Large intestine (tissue), 3 donors: ENCODE measurements around the gene GATAD1. TPM values are rescaled to one million over a fixed set of nuclear protein-coding genes. Genes with fewer than 3 reads are reported as not detected.
"Not testable (repeated sequence)": the region's sequence is repeated elsewhere in the genome, so short reads cannot be mapped to it uniquely, and the experiment has no call there.

Experiments used
- DNase-seq, 2 donors: peaks; one replicate each; pipeline versions ENCODE4 v3.0.0 to v3.0.0-alpha.2; 2013
- H3K27ac ChIP-seq: one replicate; pipeline ENCODE4 v1.5.1; 2013; ENCODE audit warnings: low read length
- H3K27me3 ChIP-seq: 2 replicates; pipeline ENCODE4 v1.6.1; 2013; ENCODE audit warnings: low read length; ENCODE audit not compliant: control insufficient read depth, insufficient read depth
- H3K36me3 ChIP-seq: 2 replicates; pipeline ENCODE4 v1.6.1; 2013; ENCODE audit warnings: low read length; ENCODE audit not compliant: control insufficient read depth, insufficient read depth
- H3K4me1 ChIP-seq: one replicate; pipeline ENCODE4 v1.6.1; 2013; ENCODE audit warnings: low read length; ENCODE audit not compliant: control insufficient read depth, insufficient read depth
- H3K4me3 ChIP-seq: one replicate; pipeline ENCODE4 v1.5.1; 2013; ENCODE audit warnings: low read length
- H3K9me3 ChIP-seq: one replicate; pipeline ENCODE4 v1.6.1; 2013; ENCODE audit warnings: mild to moderate bottlenecking, low read depth, low read length, moderate library complexity; ENCODE audit not compliant: control insufficient read depth
- WGBS: methylation state at CpG from one replicate; pipeline ENCODE4 v1.1.5; 2013; ENCODE audit warnings: low lambda C conversion rate; ENCODE audit not compliant: insufficient coverage; 5-methylcytosine and 5-hydroxymethylcytosine counted together
- polyA plus RNA-seq: library from polyadenylated mRNA; unstranded; fragments of 120-200 nt; gene quantifications from one replicate; pipeline ENCODE4 v1.2.1, GENCODE V29; 2013

The GATAD1 gene
- polyA plus RNA-seq, 1 donor = 77.0 TPM

DNA sequence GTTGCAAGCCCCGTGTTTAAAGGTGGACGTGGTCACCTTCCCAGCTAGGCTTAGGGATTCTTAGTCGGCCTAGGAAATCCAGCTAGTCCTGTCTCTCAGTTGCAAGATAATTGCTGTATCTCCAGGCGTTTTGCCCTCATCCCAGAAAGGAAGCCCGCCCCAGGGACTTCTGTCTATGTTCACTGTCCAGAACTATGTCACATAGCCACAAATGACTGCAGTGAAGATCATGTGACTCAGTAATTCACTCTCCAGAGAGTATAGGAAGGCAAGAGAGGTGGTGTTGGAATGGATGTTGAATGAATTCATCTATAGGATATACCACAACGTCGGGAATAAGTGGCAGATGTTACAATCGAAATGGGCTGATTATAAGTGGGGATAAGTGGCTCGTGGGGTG is 30.8 kb downstream of the GATAD1 start:
- peaks cover 4% of the 10 kb centered on the region for H3K36me3 ChIP-seq
- no peaks in the 10 kb centered on the region for H3K4me1 ChIP-seq
- 100% methylated on average over 1 of the region's 9 CpGs for WGBS
- H3K27me3 ChIP-seq = no peaks in the 10 kb centered on the region
- H3K27ac ChIP-seq = no peak overlapping the region
- H3K4me3 ChIP-seq = no peak overlapping the region
- no peaks in the 10 kb centered on the region for H3K9me3 ChIP-seq
- DNase-seq = no peak

DNA sequence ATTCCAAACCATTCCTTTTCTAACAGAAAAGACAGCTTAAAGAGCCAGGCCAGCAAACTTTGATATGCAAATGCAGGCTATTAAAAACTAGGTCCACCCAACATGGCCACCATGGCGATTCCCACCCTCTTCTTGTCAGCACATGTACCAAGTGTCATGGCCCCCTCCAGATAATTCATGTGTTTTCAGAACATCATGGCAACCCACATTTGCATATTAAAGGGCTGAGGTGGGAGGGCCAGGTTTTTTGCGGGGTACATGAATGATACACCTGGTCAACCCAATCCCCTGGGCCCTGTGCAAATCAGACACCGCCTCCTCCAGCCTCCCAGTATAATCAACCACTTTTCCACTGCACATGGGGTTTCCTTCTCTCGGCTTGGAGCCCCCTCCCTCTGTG is 31.4 kb downstream of the GATAD1 start:
- Histone ChIP-seq H3K36me3 (peaks cover 4% of the 10 kb centered on the region), H3K27me3 (no peaks in the 10 kb centered on the region), H3K4me1 (no peaks in the 10 kb centered on the region), H3K4me3 (no peak overlapping the region), H3K9me3 (no peaks in the 10 kb centered on the region), H3K27ac (no peak overlapping the region)
- DNase-seq = no peak
- WGBS = no CpG with 5 or more reads among the region's 4 CpGs

DNA sequence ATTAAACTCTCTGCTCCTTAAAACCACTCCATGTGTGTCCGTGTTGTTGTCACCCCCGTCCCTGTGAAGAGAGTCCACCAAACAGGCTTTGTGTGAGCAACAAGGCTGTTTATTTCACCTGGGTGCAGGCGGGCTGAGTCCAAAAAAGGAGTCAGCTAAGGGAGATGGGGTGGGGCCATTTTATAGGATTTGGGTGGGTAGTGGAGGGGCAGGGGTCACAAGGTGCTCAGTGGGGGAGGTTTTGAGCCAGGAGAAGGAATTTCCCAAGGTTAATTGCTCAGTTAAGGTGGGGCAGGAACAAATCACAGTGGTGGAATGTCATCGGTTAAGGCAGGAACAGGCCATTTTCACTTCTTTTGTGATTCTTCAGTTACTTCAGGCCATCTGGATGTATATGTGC is 31.9 kb downstream of the GATAD1 start:
- H3K9me3 ChIP-seq, H3K4me1 ChIP-seq, DNase-seq, H3K4me3 ChIP-seq, H3K27me3 ChIP-seq, H3K36me3 ChIP-seq, H3K27ac ChIP-seq: not testable (repeated sequence)
- no CpG with 5 or more reads among the region's 4 CpGs for WGBS

DNA sequence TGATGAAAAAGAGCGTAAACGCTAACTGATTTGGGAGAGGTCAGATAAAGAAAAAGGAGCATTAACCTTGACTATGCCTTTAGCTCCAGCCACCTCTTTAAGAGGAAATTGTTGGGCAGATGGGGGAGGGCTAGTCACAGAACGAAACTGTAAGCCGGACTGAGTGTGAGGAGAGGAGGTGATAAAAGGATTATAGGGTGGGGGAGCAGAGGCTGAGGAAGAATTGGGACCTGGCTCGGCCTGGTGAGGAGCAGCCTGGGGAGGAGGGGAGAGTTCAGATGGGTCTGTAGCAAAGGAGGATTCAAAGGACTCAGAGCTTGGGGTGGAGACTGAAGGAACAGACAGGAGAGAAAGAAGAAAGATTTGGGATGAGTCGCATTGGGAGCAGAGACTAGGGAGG is 36.3 kb downstream of the GATAD1 start:
- not testable (repeated sequence) for H3K27me3 ChIP-seq, H3K4me3 ChIP-seq, DNase-seq, H3K4me1 ChIP-seq, H3K9me3 ChIP-seq, H3K27ac ChIP-seq
- peaks cover 20% of the 10 kb centered on the region for H3K36me3 ChIP-seq
- WGBS = no CpG with 5 or more reads among the region's 6 CpGs

DNA sequence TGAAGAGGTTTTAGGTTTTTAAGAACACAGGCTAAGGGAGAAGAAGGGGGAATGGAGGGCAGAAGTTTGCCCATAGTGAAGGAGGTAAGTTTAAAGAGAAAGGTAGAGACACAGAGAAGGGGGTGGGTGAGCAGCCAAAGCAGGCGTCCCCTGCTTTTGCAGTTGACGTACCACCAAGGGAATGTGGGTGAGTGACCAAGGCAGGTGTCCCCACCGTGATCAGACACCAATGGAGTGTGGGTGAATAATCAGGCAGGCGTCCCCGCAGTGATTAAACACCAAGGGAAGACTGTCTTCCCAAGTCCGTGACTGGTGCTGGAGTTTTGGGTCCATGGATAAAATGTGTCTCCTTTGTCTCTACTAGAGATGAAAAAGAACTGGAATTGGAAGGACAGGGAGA is 36.9 kb downstream of the GATAD1 start:
- H3K36me3 ChIP-seq = peaks cover 26% of the 10 kb centered on the region
- H3K9me3 ChIP-seq, DNase-seq, H3K27me3 ChIP-seq, H3K4me3 ChIP-seq, H3K4me1 ChIP-seq, H3K27ac ChIP-seq: not testable (repeated sequence)
- WGBS = no CpG with 5 or more reads among the region's 6 CpGs

DNA sequence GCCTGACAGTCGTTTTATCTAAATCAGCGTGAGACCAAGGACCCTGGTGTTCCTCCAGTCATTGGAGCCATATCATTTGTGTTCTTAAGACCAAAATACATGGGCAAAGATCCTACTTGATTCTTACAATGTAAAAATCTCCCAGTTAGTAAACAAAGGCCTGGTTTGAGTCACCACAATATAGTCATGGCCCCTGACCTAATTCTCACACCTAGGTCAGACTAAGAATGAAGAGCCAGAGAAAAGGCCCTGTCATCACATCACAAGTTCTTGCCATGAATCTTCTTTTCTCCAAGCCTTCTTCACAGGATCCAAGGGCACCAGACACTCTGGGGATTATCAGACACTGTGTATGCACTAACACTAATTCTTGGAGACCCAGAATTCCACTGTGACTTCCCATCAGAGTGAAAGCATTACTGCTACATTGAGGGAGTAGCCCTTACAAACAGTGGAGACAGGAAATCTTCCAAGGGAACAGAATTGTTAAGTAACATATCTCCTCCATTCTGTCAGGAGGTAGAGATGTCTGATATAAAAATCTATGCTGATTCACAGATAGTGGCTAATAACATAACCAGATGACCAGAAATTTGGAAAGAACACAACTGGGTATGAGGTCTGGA is 38.1 kb downstream of the GATAD1 start:
- DNase-seq = no peak
- no peaks in the 10 kb centered on the region for H3K4me1 ChIP-seq
- no peaks in the 10 kb centered on the region for H3K27me3 ChIP-seq
- no peak overlapping the region for H3K27ac ChIP-seq
- no peak overlapping the region for H3K4me3 ChIP-seq
- no peaks in the 10 kb centered on the region for H3K9me3 ChIP-seq
- WGBS = no CpG with 5 or more reads among the region's 2 CpGs
- H3K36me3 ChIP-seq = peaks cover 32% of the 10 kb centered on the region

DNA sequence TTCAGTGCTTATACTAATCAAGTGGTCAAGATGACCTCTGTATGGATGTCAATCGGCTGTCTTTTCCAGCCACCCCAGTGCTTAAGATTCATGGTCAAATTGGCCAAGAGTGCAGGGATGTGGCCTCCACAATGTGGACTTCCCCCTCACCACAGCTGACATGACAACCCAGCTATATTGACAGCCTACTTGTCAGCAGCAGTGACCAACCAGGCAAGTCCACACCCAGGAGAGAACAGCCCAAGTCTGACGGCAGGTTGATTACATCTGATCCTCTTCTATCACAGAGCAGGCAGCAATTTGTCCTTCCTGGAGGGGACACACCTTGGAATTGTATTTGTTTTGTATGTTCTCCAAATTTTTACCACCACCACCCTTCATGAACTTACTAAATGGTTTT is 38.7 kb downstream of the GATAD1 start:
- no peaks in the 10 kb centered on the region for H3K9me3 ChIP-seq
- WGBS = no CpG with 5 or more reads among the region's 2 CpGs
- peaks cover 35% of the 10 kb centered on the region for H3K36me3 ChIP-seq
- DNase-seq = no peak
- H3K27ac ChIP-seq = no peak overlapping the region
- no peaks in the 10 kb centered on the region for H3K4me1 ChIP-seq
- no peaks in the 10 kb centered on the region for H3K27me3 ChIP-seq
- no peak overlapping the region for H3K4me3 ChIP-seq

DNA sequence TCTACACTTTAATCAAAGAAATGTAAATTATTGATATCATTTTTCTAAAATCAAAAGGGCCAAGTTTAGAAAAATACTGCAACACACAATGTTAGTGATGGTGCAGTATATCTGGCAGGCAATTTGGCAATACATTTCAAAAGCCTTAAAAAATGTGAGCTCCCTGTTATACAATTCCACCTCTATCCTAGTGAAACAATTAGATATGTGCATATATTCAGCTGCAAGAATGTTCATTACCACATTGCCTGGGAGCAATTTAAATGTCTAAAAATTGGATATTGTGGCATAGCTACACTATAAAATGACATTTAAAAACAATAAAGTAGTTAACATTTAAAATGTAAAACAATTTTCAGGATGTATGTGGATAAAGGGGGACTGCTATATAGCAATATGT is 40.5 kb downstream of the GATAD1 start:
- no peak overlapping the region for H3K4me3 ChIP-seq
- no peaks in the 10 kb centered on the region for H3K27me3 ChIP-seq
- H3K27ac ChIP-seq = no peak overlapping the region
- H3K36me3 ChIP-seq = peaks cover 48% of the 10 kb centered on the region
- H3K9me3 ChIP-seq = no peaks in the 10 kb centered on the region
- no peak for DNase-seq
- no peaks in the 10 kb centered on the region for H3K4me1 ChIP-seq

DNA sequence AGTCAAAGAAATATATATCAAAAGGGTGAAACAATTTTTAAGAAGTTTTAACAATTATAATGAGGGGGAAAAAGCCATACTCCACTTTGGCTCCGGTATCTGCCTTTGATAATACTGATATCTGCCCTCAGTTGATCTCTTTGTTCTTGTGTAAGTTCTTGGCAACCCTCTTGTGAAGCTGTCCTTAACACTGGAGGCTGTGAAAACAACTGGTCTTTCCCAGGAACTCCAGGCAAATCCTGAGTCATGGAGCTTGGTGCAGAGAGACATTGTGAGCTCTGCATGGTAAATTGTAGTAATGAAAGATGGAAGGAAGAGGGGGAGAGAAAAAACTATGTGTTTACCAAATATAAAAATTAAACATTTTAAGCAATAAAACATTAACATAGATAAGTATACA is 42.4 kb downstream of the GATAD1 start:
- Histone ChIP-seq H3K4me3 (no peak overlapping the region), H3K36me3 (peaks cover 61% of the 10 kb centered on the region), H3K27ac (no peak overlapping the region), H3K9me3 (no peaks in the 10 kb centered on the region), H3K4me1 (no peaks in the 10 kb centered on the region), H3K27me3 (no peaks in the 10 kb centered on the region)
- no peak for DNase-seq
- WGBS = no CpG with 5 or more reads among the region's 1 CpG

DNA sequence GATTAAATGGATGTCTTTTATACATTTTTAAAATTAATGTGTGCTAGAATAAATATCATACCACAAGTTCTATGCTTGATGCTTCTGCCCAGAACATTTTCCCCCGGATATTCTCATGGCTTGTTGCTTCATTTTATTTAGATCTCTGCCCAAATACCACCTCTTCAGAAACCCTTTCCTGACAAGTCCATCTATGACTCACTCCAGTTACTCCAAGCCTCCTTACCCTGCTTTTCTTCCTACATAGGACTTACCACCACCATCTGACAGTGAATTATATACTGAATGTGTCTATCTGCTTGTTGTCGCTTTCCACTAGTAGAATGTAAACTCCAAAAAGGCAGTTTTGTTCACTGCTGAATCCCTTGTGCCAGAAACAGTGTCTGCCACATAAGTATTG is 49.6 kb downstream of the GATAD1 start:
- Histone ChIP-seq H3K9me3 (no peaks in the 10 kb centered on the region), H3K4me1 (no peaks in the 10 kb centered on the region), H3K27me3 (no peaks in the 10 kb centered on the region), H3K4me3 (no peak overlapping the region), H3K36me3 (peaks cover 51% of the 10 kb centered on the region), H3K27ac (no peak overlapping the region)
- 100% methylated on average over 1 of the region's 2 CpGs for WGBS
- no peak for DNase-seq

DNA sequence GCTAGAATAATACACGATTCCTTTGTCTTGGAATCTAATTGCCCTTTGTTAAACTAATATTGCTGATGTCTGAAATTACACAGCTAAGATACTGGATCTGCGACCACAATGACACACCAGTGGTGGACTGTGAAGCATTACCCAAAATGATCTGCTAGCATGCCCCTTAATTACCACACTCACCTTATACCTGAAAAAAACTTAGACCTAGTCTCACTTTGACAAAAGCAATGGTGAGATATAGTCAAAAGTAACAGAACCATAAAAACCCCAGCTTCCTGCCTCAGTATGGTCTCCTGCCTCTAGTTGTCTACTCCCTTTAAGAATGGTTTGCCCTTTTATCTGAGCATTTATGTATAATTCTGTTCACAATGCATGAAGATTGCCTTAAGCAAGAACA is 51.3 kb downstream of the GATAD1 start:
- 100% methylated on average over 1 of the region's 2 CpGs for WGBS
- peaks cover 43% of the 10 kb centered on the region for H3K36me3 ChIP-seq
- no peak for DNase-seq
- no peaks in the 10 kb centered on the region for H3K27me3 ChIP-seq
- no peak overlapping the region for H3K27ac ChIP-seq
- H3K4me1 ChIP-seq = no peaks in the 10 kb centered on the region
- no peak overlapping the region for H3K4me3 ChIP-seq
- H3K9me3 ChIP-seq = no peaks in the 10 kb centered on the region
